NCI-H345 treated with DMSO at 0.1 percent for 48 hours (cell line): Measurements from ENCODE around the gene USP49.
"Not testable (repeated sequence)": the region's sequence is repeated elsewhere in the genome, so short reads cannot be mapped to it uniquely, and the experiment has no call there.

ENCODE experiments used
- DNase-seq: peaks from one replicate; lab custom pipeline; 2025; ENCODE audit not compliant: unreplicated experiment; lab: John Stamatoyannopoulos, UW

Gene USP49

GRCh38 chr6:41895300-41896233, at the start of gene USP49:
Gene USP49, minus strand, starts transcription at chr6:41895375. Its CDS starts 88,392 bp downstream, at chr6:41806983.
- peak; percentile 83 for DNase-seq

- DNase-seq, result no peak
Measured at GRCh38 chr6:41943456-41943855, 48.3 kb upstream of the USP49 start.

- not testable (repeated sequence) for DNase-seq
Measured at GRCh38 chr6:41942882-41943281, 47.7 kb upstream of the USP49 start.

DNA sequence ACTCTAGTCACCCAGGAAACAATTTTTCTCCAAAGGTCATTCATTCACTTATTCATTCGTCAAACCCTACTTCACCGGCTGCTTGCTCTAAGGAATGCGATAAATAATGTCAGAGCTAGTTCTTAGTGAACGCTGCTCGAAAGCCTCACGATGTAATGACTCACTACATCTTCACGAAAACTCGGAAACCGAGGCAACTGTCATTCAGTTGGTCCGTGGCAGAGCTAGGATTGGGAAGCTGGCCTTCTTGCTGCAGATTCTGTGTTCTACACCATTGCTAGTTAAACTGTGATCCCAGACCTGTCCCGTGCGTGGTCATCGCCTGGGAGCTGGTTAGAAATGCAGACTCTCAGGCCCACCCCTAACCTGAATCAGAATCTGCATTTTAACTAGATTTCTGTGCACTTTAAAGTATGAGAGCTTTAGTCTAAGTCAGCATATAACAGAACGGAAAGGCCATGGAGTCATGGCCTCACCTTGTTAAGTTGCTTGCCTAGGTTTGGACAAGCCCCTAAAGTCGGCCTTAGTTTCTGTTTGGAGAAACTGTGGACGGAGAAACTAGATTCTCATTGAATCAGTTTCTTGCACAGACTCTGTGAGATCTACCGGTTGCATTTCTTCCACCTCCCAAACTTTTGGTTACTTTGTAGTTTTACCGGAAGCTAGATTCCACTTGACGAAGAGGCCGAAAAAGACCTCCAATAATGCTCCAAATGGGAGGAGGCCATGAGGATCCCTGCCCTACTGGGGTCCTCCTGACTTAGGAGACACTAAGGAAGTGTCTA, 47.1 kb upstream of the USP49 start:
- no peak for DNase-seq

- DNase-seq, result peak; percentile 61
Measured at GRCh38 chr6:41941280-41942066, 46.3 kb upstream of the USP49 start, which contains the start of gene CCND3. Gene CCND3, minus strand, starts transcription at chr6:41941808. Its CDS starts 159 bp downstream, at chr6:41941649.

- no peak for DNase-seq
Measured at GRCh38 chr6:41940759-41941279, 45.6 kb upstream of the USP49 start.

DNA sequence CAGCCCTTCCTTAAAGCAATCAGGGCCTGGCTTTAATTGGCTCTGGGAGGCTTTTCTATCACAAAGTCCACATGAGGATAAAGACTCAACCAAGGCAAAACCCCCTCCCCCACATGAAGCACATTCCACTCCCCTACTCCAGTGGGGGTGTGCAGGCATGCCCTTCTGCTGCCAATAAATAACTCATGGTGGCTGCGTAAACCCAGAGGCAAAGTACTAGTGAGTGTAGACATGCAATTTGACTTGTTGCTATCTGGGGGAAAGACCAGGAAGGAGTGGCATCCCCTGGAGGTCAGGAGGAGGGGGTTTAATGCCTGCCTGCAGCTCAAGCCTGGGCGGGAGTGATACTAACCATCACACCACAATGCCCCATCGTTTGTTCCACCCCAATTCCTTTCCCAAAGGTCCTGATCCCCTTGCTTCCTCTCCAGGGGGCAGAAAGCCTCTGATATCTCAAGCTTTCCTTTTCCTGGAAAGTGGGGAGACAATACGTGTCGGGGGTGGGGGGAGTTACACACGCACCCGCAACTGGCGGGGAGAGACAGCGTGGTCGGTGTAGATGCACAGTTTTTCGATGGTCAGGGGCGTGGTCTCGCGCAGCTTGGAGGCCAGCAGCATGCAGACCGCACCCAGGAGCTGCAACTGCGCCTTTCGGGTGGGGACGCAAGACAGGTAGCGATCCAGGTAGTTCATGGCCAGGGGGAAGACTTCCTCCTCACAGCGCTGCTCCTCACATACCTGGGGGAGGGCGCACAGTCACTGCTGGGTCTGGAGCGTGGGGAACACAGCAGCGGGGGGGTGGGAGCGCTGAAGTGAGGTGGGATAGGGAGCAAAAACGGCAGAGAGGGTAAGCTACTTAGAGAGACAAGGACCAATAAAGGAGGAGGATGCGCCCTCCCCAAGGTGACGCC, 44.9 kb upstream of the USP49 start:
- DNase-seq, result no peak

DNA sequence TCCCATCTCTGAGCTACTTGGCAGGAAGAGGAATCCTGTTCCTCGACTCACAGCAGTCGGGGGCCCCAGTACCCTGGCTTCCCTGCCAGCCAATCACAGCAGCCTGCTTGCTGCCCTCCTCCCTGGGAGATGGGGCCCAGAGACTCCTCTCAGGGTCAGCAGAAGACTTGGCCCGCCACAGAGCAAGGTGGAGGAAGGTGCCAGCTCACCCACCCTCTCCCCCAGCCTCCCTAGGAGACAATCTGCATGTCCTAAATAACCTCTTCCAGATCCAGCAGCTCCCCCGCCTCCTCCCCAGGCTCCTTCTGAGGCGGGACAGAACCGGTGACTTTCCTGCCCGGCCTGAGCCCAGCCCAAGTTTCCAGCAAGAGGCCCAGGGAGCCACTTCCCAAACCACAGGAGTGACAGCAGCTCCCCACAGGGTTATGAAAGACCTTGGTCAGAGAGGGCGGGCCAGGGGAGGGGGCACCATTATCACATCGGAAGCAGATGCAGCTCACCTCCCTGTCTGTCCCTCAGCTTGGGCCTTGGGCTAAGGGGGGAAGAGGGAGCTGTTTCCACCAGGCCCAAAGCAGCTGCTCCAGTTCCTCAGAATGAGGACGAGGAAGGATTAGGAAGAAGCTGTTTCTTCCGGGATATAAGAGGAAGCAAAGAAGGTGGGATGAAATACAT, 44.1 kb upstream of the USP49 start:
- DNase-seq, result no peak

DNA sequence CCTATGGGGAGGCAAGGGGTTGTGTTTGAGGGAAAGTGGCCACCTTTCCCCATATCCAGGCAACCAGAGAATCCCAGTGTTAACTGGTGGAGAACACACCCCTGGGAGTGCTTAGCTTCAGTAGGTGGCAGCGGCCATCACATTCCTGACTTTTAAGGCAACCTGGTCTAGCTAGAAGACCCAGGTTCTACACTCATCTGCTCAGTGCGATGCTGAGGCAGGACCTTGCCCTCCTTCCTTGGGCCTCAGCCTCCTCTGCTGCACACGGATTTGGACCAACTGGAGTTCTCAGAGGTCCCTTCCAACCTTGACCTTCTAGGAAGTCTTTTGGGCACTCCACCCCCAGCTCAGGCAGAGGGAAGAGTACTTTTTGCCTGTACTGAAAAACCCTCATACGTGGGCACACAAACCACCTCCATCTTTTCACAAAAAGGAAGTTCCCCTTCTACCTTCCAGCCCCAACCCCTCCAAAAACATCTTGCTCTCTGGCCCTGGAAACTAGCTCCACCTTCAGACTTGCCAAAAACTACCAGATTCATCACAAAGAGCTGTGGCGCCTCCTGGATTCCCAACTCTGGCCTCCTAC, 43.5 kb upstream of the USP49 start:
- DNase-seq, result no peak

- DNase-seq, result no peak
Measured at GRCh38 chr6:41937861-41938574, 42.8 kb upstream of the USP49 start.

DNA sequence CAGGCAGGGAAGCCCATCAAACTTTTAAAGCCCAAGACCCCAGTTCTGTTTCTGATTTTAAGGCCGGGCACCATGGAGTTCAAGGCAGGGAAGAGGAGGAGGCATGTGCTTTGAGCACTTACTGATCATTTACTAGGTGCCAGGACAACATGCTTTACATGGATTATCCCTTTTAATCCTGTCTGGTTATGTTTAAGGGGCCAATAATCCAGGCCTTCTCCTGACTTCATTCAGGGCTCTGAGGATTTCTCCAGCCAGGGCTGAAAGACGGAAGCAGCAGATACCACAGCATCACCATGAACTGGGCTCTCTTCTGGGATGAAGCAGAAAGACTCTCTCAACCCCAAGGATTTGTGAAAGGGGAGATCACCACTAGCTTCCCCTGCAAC, 42.3 kb upstream of the USP49 start:
- DNase-seq, result no peak

DNA sequence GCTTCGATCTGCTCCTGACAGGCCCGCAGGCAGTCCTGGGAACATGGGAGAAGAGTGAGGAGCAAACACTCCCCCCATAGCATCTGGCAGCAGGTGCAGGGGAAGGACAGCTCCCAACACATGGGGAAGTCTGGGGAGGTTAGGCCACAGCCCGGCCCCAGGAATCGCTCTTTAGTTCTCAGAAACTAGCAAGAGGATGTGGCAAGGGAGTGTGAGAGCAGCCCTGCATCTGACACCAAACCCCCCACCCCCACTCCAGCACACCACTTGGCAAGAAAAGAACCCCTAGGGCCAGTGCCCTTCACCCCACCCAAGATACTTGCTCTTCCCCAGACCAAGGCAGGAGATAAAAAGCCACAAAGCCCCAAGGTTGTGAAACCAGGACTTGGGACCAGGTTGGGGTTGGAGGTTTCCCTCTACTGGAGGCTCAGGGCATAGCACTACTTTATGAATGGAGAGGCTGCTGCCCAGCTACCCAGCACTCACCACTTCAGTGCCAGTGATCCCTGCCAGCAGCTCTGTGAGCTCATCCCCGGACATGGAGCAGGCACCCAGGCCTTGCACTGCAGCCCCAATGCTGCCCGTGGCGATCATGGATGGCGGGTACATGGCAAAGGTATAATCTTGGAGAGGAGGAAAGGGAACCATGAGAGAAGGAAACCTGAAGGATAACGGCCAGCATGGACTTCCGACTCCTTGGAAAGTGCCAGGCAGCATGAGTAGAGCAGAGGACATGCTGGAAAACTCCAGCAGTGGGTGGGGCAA, 41.1 kb upstream of the USP49 start:
- DNase-seq, result peak; percentile 28

DNA sequence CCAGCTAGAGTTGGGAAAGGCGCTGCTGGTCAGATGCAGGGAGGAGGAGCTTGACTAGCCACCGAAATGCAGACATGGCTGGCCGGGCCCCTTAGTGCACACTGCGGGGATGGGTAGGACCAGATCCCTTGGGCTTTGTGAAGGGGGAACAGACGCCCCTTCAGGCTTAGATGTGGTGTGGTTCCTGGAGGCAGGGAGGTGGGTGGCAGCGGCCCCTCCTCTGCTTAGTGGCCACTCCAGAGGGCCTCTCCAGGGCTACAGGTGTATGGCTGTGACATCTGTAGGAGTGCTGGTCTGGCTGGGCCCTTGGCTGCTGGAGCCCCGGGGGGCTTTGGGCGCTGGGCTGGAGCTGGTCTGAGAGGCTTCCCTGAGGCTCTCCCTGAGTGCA, 40.5 kb upstream of the USP49 start:
- DNase-seq, result no peak

- DNase-seq, result no peak
Measured at GRCh38 chr6:41935193-41935574, 40.0 kb upstream of the USP49 start.

DNA sequence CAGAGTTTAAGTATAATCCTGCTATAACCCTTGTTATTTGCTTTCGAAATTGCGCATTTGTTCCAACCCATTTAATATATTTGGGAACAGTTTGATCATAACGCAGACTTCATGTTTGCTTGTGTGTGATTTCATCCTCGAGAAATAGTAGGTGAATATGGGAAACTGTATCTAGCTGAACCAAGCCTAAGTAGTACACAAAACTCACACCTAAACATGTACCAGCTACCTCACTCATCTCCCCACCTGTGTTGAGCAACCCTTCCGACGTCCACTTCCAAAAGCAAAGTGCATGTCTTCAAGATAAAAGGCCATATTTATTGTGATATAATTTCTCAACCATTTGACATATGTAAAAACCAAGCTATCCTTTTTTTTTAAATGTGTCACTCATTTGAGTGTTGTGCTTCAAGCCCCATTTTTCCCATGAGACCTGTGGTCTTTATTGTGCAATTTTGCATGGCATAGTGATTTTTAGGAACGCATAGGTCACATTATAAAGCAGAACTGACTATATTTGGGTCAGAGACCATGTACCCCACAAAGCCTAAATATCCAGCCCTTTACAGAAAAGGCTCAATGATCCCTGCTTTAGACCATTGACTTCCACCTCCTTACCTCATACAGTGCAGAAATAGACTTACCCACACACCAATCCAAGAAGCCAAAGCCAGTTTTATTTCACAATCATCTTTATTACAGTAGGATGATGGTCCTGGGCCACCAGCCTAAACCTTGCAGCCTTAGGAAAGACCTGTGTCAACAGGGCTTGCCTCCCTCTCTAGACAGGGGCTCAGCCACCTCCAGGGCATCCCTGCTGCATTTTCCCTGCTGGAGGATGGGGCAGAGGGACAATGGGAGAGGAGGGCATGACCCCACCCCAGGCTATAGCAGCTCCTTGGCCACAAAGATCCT, 39.4 kb upstream of the USP49 start:
- no peak for DNase-seq

- no peak for DNase-seq
Measured at GRCh38 chr6:41932378-41932777, 37.2 kb upstream of the USP49 start.

DNA sequence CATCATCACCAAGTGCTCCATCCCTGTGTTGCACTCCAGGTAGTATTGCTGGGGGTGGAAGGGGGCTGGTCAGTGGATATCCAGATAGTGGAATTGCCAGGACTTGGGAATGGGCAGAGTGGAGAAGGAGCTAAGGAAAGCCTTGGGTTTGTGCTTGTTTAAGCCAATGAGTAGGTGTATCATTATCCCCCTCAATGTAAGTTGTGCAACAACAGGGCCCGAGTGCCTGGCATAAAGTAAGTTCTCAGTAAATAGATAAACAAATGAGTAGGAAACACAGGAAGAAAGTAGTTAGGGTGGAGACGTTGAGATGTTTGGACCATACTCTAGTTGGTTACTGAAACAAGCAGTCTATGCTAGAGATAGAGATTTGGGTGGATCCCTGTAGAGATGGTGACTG, 36.6 kb upstream of the USP49 start:
- no peak for DNase-seq
